GM23338 (cell line): Measurements from ENCODE around the gene MCAT. TPM values are rescaled to one million over a fixed set of nuclear protein-coding genes. Genes with fewer than 3 reads are reported as not detected.

Source experiments
- ATAC-seq: fragments of 200-7000 bp; cut with Tn5 transposase; 3 replicates; pipeline ENCODE4 v1.9.1; 2020
- DNase-seq: peaks from one replicate; pipeline ENCODE4 v3.0.0-alpha.2; 2015; ENCODE audit warnings: low spot score
- H2AFZ ChIP-seq: fragments of 200-600 bp; sonication (generic); 2 replicates; pipeline ENCODE4 v1.8.0; 2016; ENCODE audit warnings: antibody characterized with exemption, mild to moderate bottlenecking, moderate library complexity
- H3F3A ChIP-seq: fragments of 200-600 bp; sonication (generic); replicated peaks from 2 replicates; pipeline ENCODE4 v1.8.0; 2017; ENCODE audit warnings: antibody characterized with exemption, mixed run types, low read depth
- H3K27ac ChIP-seq: fragments of 200-600 bp; sonication (generic); 2 replicates; pipeline ENCODE4 v1.6.1; 2016; ENCODE audit warnings: low read depth
- H3K27me3 ChIP-seq: fragments of 200-600 bp; sonication (generic); 2 replicates; pipeline ENCODE4 v1.8.0; 2016; ENCODE audit warnings: mild to moderate bottlenecking, mixed run types, moderate library complexity; ENCODE audit not compliant: insufficient read depth
- H3K36me3 ChIP-seq: fragments of 200-600 bp; sonication (generic); 2 replicates; pipeline ENCODE4 v1.8.0; 2016; ENCODE audit warnings: mild to moderate bottlenecking; ENCODE audit not compliant: insufficient read depth
- H3K4me1 ChIP-seq: fragments of 200-600 bp; sonication (generic); 2 replicates; pipeline ENCODE4 v1.8.0; 2016; ENCODE audit warnings: mild to moderate bottlenecking, moderate library complexity; ENCODE audit not compliant: insufficient read depth
- H3K4me2 ChIP-seq: fragments of 200-600 bp; sonication (generic); 2 replicates; pipeline ENCODE4 v1.7.1; 2017; ENCODE audit warnings: mixed run types
- H3K4me3 ChIP-seq: fragments of 200-600 bp; sonication (generic); 2 replicates; pipeline ENCODE4 v1.6.1; 2016; ENCODE audit warnings: mixed run types
- H3K79me2 ChIP-seq: fragments of 200-600 bp; sonication (generic); replicated peaks from 2 replicates; pipeline ENCODE4 v1.8.0; 2017; ENCODE audit warnings: mild to moderate bottlenecking; ENCODE audit not compliant: insufficient read depth
- H3K9me2 ChIP-seq: fragments of 200-600 bp; sonication (generic); 2 replicates; pipeline ENCODE4 v1.8.0; 2017; ENCODE audit not compliant: insufficient read depth
- H4K20me1 ChIP-seq: fragments of 200-600 bp; sonication (generic); replicated peaks from 2 replicates; pipeline ENCODE4 v1.8.0; 2017; ENCODE audit warnings: mild to moderate bottlenecking; ENCODE audit not compliant: insufficient read depth
- H3K27ac Mint-ChIP-seq: 2 replicates; pipeline ENCODE4 v1.8.0; 2020; ENCODE audit warnings: inconsistent platforms, mild to moderate bottlenecking, moderate library complexity, mixed read lengths
- H3K27me3 Mint-ChIP-seq: 3 replicates; pipeline ENCODE4 v1.8.0; 2022; ENCODE audit warnings: low read depth, mild to moderate bottlenecking, moderate library complexity, mixed read lengths, inconsistent platforms; ENCODE audit not compliant: insufficient read depth, poor library complexity
- H3K36me3 Mint-ChIP-seq: 3 replicates; pipeline ENCODE4 v1.8.0; 2021; ENCODE audit warnings: low read depth, mild to moderate bottlenecking, inconsistent platforms, moderate library complexity, mixed read lengths
- H3K4me1 Mint-ChIP-seq: 3 replicates; pipeline ENCODE4 v1.8.0; 2020; ENCODE audit warnings: mild to moderate bottlenecking, inconsistent platforms, mixed read lengths
- H3K4me3 Mint-ChIP-seq: 3 replicates; pipeline ENCODE4 v1.8.0; 2021; ENCODE audit warnings: moderate library complexity, mild to moderate bottlenecking, inconsistent platforms, mixed read lengths
- H3K9me3 Mint-ChIP-seq: 3 replicates; pipeline ENCODE4 v1.8.0; 2020; ENCODE audit warnings: moderate library complexity, mild to moderate bottlenecking, inconsistent platforms, mixed read lengths
- CTCF ChIP-seq, 2 experiments: fragments of 200-600 bp in 1 of 2; sonication (generic) in 1 of 2; conservative IDR thresholded peaks; 2 replicates each; pipeline versions ENCODE4 v1.5.1 to v1.6.1; 2016 to 2017; ENCODE audit warnings: antibody characterized with exemption in 2 of 2, low read depth in 2 of 2, mild to moderate bottlenecking in 2 of 2, moderate library complexity in 1 of 2
- ETS1 ChIP-seq: IDR thresholded peaks from 2 replicates; pipeline ENCODE4 v1.6.1; 2016; ENCODE audit warnings: antibody characterized with exemption
- JUNB ChIP-seq: IDR thresholded peaks from one replicate; pipeline ENCODE4 v1.6.1; 2016; ENCODE audit warnings: antibody characterized with exemption; ENCODE audit not compliant: unreplicated experiment
- NANOG ChIP-seq: IDR thresholded peaks from 2 replicates; pipeline ENCODE4 v1.6.1; 2016; ENCODE audit warnings: antibody characterized with exemption, borderline replicate concordance
- REST ChIP-seq: IDR thresholded peaks from one replicate; pipeline ENCODE4 v1.6.1; 2018; ENCODE audit warnings: antibody characterized with exemption; ENCODE audit not compliant: unreplicated experiment
- polyA plus RNA-seq: library from polyadenylated mRNA; unstranded; fragments of >200 nt; fragmentation: Nextera tagmentation; extraction: Ambion mirVana; gene quantifications from 2 replicates; pipeline ENCODE4 v1.2.1, GENCODE V29; 2016
- total RNA-seq: library from RNA; depleted of rRNA; stranded (reverse); fragments of >200 nt; shearing (Covaris generic); gene quantifications from 2 replicates; pipeline ENCODE4 v1.2.3, GENCODE V29; 2014

MCAT gene
- total and polyA plus RNA-seq, 2 experiments from 2014 or later, result 9.7 to 16.9 TPM

DNA sequence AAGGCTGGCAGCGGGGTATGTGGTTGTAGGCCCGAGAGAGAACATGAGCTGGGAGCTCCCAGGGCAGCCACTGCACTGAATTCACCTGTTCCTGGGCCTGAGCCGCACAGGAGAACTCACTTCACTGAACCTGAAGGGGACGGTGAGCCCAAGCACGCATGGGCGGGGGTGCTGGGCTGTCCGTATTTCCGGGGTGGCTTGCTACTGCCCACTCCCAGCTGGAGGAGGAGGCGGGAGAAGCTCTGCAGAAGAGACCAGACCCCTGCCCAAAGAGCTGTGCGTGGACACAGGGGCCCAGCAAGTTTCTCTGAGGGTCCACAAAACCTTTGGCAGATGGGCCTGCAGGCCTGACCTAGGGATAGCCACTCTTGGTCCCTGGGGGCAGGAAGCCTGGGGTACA is 38.9 kb upstream of the MCAT start (continued):
- TF ChIP-seq REST (no peak), CTCF (conservative IDR thresholded peaks at IDR 0.05; ENCODE audit: low read depth in 2 of 2) (no peak), NANOG (no peak), ETS1 (no peak), JUNB (no peak)

DNA sequence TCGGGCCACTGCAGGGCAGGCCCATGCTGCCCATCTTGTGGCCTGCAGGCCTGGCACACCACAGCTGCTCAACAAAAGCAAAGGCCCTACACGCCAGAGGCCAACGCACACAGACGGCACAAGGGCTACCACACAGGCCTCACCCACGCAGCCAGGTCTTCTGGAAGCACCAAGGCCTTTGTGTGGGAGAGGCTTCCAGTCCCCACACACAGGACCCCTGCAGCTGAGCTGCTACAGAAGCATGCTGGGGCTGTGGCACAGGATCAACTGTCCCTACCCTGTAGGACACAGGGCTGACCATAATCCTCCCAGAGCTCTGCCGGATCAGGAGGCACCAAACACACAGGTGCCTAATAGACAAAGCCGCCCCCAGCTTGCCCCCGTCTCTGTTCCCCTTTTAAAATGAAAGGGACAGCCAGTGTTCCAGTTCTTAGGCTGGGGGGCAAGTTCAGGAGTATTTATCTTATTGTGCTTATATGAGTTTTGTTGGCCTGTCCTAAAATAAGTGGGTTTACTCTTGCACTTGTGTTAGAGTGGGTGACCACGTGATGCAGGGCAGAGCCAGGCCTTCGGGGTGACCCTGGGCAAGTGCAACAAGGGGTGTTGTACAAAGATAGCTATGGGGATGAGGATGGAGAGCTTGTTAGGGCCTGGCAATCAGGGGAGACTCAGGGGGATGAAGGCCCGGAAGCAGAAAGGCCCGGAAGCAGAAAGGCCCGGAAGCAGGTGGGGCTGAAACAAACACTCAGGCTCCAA is 38.3 kb upstream of the MCAT start:
- no peak for ATAC-seq
- no peak for DNase-seq
- H2AFZ ChIP-seq, result no peak overlapping the region
- Mint-ChIP-seq H3K4me1 (peaks cover 17% of the 10 kb centered on the region), H3K4me3 (no peak overlapping the region), H3K27me3 (peaks cover 7% of the 10 kb centered on the region), H3K27ac (0 out of 2 replicates have a peak overlapping the region, but pooled peaks have one; percentile 45), H3K9me3 (no peaks in the 10 kb centered on the region), H3K36me3 (peaks cover 56% of the 10 kb centered on the region)
- peaks cover 4% of the 10 kb centered on the region; the same call in 1 of the 2 replicates for H3K4me1 ChIP-seq
- peaks cover 12% of the 10 kb centered on the region for H4K20me1 ChIP-seq
- H3K27ac ChIP-seq, result no peak overlapping the region
- no peaks in the 10 kb centered on the region for H3F3A ChIP-seq
- no peaks in the 10 kb centered on the region for H3K27me3 ChIP-seq
- H3K79me2 ChIP-seq, result peaks cover 33% of the 10 kb centered on the region
- TF ChIP-seq REST, result no peak
- H3K4me2 ChIP-seq, result no peak overlapping the region
- H3K36me3 ChIP-seq, result no peaks in the 10 kb centered on the region; the same call in 1 of the 2 replicates
- H3K4me3 ChIP-seq, result no peak overlapping the region
- no peaks in the 10 kb centered on the region for H3K9me2 ChIP-seq
